HepG2 (cell line): ENCODE measurements around the gene FAM217B. TPM values are rescaled to one million over a fixed set of nuclear protein-coding genes. Genes with fewer than 3 reads are reported as not detected.

Experiments
- ATAC-seq: fragments of 200-7000 bp; cut with Tn5 transposase; 3 replicates; pipeline ENCODE4 v1.9.1; 2020; ENCODE audit warnings: mild to moderate bottlenecking, moderate library complexity
- BruUV-seq: library from RNA; stranded (reverse); fragments of 400-500 nt; replicated peaks from 2 replicates; lab custom pipeline; 2021; lab: Mats Ljungman, UMichigan
- CTCF ChIA-PET: fragments of 300-600 bp; formaldehyde crosslinking; extraction: SDS; loops from one replicate; lab custom pipeline; 2021; ENCODE audit warnings: low total read pairs, inconsistent platforms, low intra/inter-chr PET ratio; lab: Yijun Ruan, JAX
- POLR2A ChIA-PET: fragments of 350-600 bp; sonication (Branson Sonifier 250); formaldehyde crosslinking; loops from one replicate; lab custom pipeline; 2020; ENCODE audit warnings: antibody characterized with exemption, inconsistent platforms; lab: Yijun Ruan, JAX
- DNase-seq: peaks from one replicate; pipeline ENCODE4 v3.0.0-alpha.2; 2015; ENCODE audit warnings: low spot score
- FAIRE-seq: peaks from 3 replicates; lab custom pipeline; 2011; peaks lifted over from hg19 to GRCh38; lab: Jason Lieb, UNC
- H2AFZ ChIP-seq: one replicate; pipeline ENCODE4 v1.6.1; 2011; ENCODE audit warnings: low read length, inconsistent platforms
- H3K27ac ChIP-seq: fragments of 300-600 bp; 3 replicates; pipeline ENCODE4 v1.8.0; 2011; ENCODE audit warnings: mixed run types, mild to moderate bottlenecking, mixed read lengths, low read length, inconsistent platforms; ENCODE audit not compliant: insufficient read depth; ENCODE audit errors: extremely low read length
- H3K27me3 ChIP-seq, 2 experiments: fragments of 200-600 bp in 1 of 2; 2 replicates in 1 of 2; 3 replicates in 1 of 2; pipeline versions ENCODE4 v1.6.0 to v1.8.0; 2011; ENCODE audit warnings: low read length in 2 of 2, mild to moderate bottlenecking in 2 of 2, moderate library complexity in 2 of 2, inconsistent platforms in 1 of 2; ENCODE audit not compliant: insufficient read depth in 2 of 2, control insufficient read depth in 1 of 2
- H3K36me3 ChIP-seq, 2 experiments: fragments of 200-600 bp in 1 of 2; replicated peaks in 1 of 2; 2 replicates in 1 of 2; 3 replicates in 1 of 2; pipeline versions ENCODE4 v1.5.1 to v1.8.0; 2011; ENCODE audit warnings: low read length in 2 of 2, inconsistent platforms in 1 of 2; ENCODE audit not compliant: insufficient read depth in 2 of 2, control insufficient read depth in 1 of 2
- H3K4me1 ChIP-seq: 2 replicates; pipeline ENCODE4 v1.5.1; 2012; ENCODE audit warnings: low read length, inconsistent platforms; ENCODE audit not compliant: insufficient read depth
- H3K4me2 ChIP-seq: 2 replicates; pipeline ENCODE4 v1.6.0; 2011; ENCODE audit warnings: low read depth, low read length, inconsistent platforms
- H3K4me3 ChIP-seq, 3 experiments: fragments of 200-600 bp in 1 of 3; sonication (generic), shearing (Covaris generic) in 1 of 3; replicated peaks in 1 of 3; 2 replicates each; pipeline ENCODE4 v1.5.1; 2011 to 2016; ENCODE audit warnings: low read length in 3 of 3, inconsistent platforms in 2 of 3, low read depth in 2 of 3, mild to moderate bottlenecking in 2 of 3, control low read depth in 1 of 3, mixed read lengths in 1 of 3; ENCODE audit not compliant: insufficient read depth in 1 of 3
- H3K79me2 ChIP-seq: one replicate; pipeline ENCODE4 v1.6.1; 2011; ENCODE audit warnings: low read length, inconsistent platforms; ENCODE audit not compliant: insufficient read depth
- H3K9ac ChIP-seq: 2 replicates; pipeline ENCODE4 v1.6.0; 2011; ENCODE audit warnings: mild to moderate bottlenecking, low read depth, low read length, inconsistent platforms; ENCODE audit not compliant: insufficient read depth
- H3K9me3 ChIP-seq: 2 replicates; pipeline ENCODE4 v1.5.1; 2012; ENCODE audit warnings: mild to moderate bottlenecking, low read length
- H4K20me1 ChIP-seq: 2 replicates; pipeline ENCODE4 v1.6.0; 2011; ENCODE audit warnings: inconsistent platforms, mild to moderate bottlenecking, low read length, moderate library complexity; ENCODE audit not compliant: insufficient read depth
- IRF2 ChIP-seq: IDR thresholded peaks from 2 replicates; pipeline ENCODE4 v1.6.1; 2018; ENCODE audit warnings: missing genetic modification reagents, missing compliant biosample characterization
- MEF2D ChIP-seq: sonication (generic); formaldehyde crosslinking; IDR thresholded peaks from 2 replicates; pipeline ENCODE4 v1.5.1; 2020; ENCODE audit warnings: mild to moderate bottlenecking, missing genetic modification reagents
- MEIS2 ChIP-seq: sonication (generic); formaldehyde crosslinking; IDR thresholded peaks from 2 replicates; pipeline ENCODE4 v1.9.0; 2021; ENCODE audit warnings: mild to moderate bottlenecking, missing genetic modification reagents
- MYC ChIP-seq: sonication (generic); formaldehyde crosslinking; IDR thresholded peaks from 2 replicates; pipeline ENCODE4 v1.9.0; 2021; ENCODE audit warnings: missing genetic modification reagents, borderline replicate concordance
- PAF1 ChIP-seq: IDR thresholded peaks from 2 replicates; pipeline ENCODE4 v1.6.1; 2016; ENCODE audit warnings: missing genetic modification reagents, missing compliant biosample characterization
- PCBP1 ChIP-seq: fragments of 200-400 bp; formaldehyde crosslinking; IDR thresholded peaks from 2 replicates; pipeline ENCODE4 v1.6.1; 2017; ENCODE audit warnings: mild to moderate bottlenecking, low read depth, low read length, borderline replicate concordance
- PITX1 ChIP-seq: sonication (generic); formaldehyde crosslinking; IDR thresholded peaks from 2 replicates; pipeline ENCODE4 v1.5.1; 2020; ENCODE audit warnings: mild to moderate bottlenecking, missing genetic modification reagents
- RORA ChIP-seq: sonication (generic); formaldehyde crosslinking; IDR thresholded peaks from 2 replicates; pipeline ENCODE4 v1.5.0; 2020; ENCODE audit warnings: mild to moderate bottlenecking, missing genetic modification reagents, moderate library complexity
- SIX1 ChIP-seq: sonication (generic); formaldehyde crosslinking; IDR thresholded peaks from 2 replicates; pipeline ENCODE4 v1.4.0; 2020; ENCODE audit warnings: missing genetic modification reagents, borderline replicate concordance
- SOX6 ChIP-seq, 2 experiments: fragments of 450-650 bp in 1 of 2; sonication (generic) in 1 of 2; formaldehyde crosslinking in 1 of 2; IDR thresholded peaks; 2 replicates each; pipeline versions ENCODE4 v1.4.0 to v1.6.1; 2017 to 2020; ENCODE audit warnings: antibody characterized with exemption in 1 of 2, mild to moderate bottlenecking in 1 of 2, missing genetic modification reagents in 1 of 2
- TEAD3 ChIP-seq: optimal IDR thresholded peaks from 2 replicates; pipeline ENCODE3; 2016; ENCODE audit warnings: borderline replicate concordance
- YEATS4 ChIP-seq: sonication (generic); formaldehyde crosslinking; IDR thresholded peaks from 2 replicates; pipeline ENCODE4 v1.4.0; 2020; ENCODE audit warnings: missing genetic modification reagents, borderline replicate concordance
- ZNF136 ChIP-seq: sonication (generic); formaldehyde crosslinking; IDR thresholded peaks from 2 replicates; pipeline ENCODE4 v1.8.1; 2022; ENCODE audit warnings: low read depth, mild to moderate bottlenecking, moderate library complexity, missing genetic modification reagents
- ZNF296 ChIP-seq: sonication (generic); formaldehyde crosslinking; conservative IDR thresholded peaks from 2 replicates; pipeline ENCODE4 v1.5.0; 2020; ENCODE audit warnings: mild to moderate bottlenecking, missing genetic modification reagents
- ZNF660 ChIP-seq: sonication (generic); formaldehyde crosslinking; IDR thresholded peaks from 2 replicates; pipeline ENCODE4 v1.5.1; 2020; ENCODE audit warnings: mild to moderate bottlenecking, low read depth, missing genetic modification reagents, borderline replicate concordance
- ZNF878 ChIP-seq: sonication (generic); formaldehyde crosslinking; IDR thresholded peaks from 2 replicates; pipeline ENCODE4 v1.8.1; 2023; ENCODE audit warnings: mild to moderate bottlenecking, missing genetic modification reagents, moderate library complexity
- ZSCAN20 ChIP-seq: sonication (generic); formaldehyde crosslinking; IDR thresholded peaks from 2 replicates; pipeline ENCODE4 v1.4.0; 2020; ENCODE audit warnings: missing genetic modification reagents, mild to moderate bottlenecking, borderline replicate concordance
- WGBS: methylation state at CpG from one replicate; pipeline ENCODE4 v1.1.6; 2017; ENCODE audit warnings: low lambda C conversion rate; 5-methylcytosine and 5-hydroxymethylcytosine counted together
- in situ Hi-C: cut with HindIII; loops from 2 replicates; pipeline ENCODE4 v1.10.0; 2017; ENCODE audit warnings: low pct_unique_long_range_greater_than_20kb; ENCODE audit not compliant: extremely low pct_ligation_motif_present
- intact Hi-C: fragments of 100-400 bp; cut with micrococcal nuclease; formaldehyde crosslinking; loops from one replicate; pipeline ENCODE4 v1.10.0; 2022; ENCODE audit not compliant: unreplicated experiment
- polyA plus RNA-seq, 8 experiments: library from polyadenylated mRNA; depleted of rRNA in 3 of 8; stranded (reverse) in 7 of 8; unstranded in 1 of 8; fragments of >200 nt; fragmentation: Illumina TruSeq in 4 of 8; extraction: Trizol in 4 of 8; gene quantifications; 2 replicates each; pipeline versions ENCODE4 v1.2.1 to v1.2.3, GENCODE V29; 2011 to 2016; ENCODE audit warnings: low read depth in 4 of 8, missing spikeins in 1 of 8, mixed read lengths in 1 of 8; ENCODE audit not compliant: insufficient read depth in 1 of 8
- total RNA-seq, 5 experiments: library from RNA; depleted of rRNA; stranded (reverse); fragments of >200 nt; fragmentation: Illumina TruSeq; extraction: Trizol; gene quantifications; 2 replicates each; pipeline ENCODE4 v1.2.3, GENCODE V29; 2016; ENCODE audit warnings: low read depth in 1 of 5
- TF ChIP-seq, protein P1 (sequence below): sonication (generic); formaldehyde crosslinking; conservative IDR thresholded peaks from 2 replicates; pipeline ENCODE4 v1.8.0; 2022; ENCODE audit warnings: low read depth, missing genetic modification reagents
- TF ChIP-seq, protein P2 (sequence below): sonication (generic); formaldehyde crosslinking; IDR thresholded peaks from 2 replicates; pipeline ENCODE4 v1.4.0; 2020; ENCODE audit warnings: mild to moderate bottlenecking, missing genetic modification reagents
- TF ChIP-seq, protein P3 (sequence below): sonication (generic); formaldehyde crosslinking; IDR thresholded peaks from 2 replicates; pipeline ENCODE4 v1.4.0; 2020; ENCODE audit warnings: missing genetic modification reagents, borderline replicate concordance

Gene FAM217B
- total and polyA plus RNA-seq, 2 of the 13 experiments (the other 11 are each of a cell fraction or from before 2014, with no cell fraction given) = 11.1 to 14.3 TPM

DNA sequence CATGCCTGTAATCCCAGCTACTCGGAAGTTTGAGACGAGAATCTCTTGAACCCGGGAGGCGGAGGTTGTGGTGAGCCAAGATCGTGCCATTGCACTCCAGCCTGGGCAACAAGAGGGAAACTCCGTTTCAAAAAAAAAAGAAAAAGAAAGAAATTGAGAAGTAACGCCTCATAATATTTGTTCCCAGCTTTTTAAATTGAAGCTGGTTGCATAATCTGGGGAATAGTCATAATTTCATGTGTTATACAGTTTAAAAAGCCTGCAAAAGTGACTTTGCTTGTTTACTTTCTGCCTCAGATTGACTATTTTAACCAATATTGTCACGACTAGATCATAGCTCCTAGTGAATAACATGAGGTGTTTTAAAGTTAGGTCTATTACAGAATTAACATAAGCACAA, 7.2 kb downstream of the FAM217B start:
- TF ChIP-seq MEIS2 (no peak), ZNF136 (CRISPR knock-in tag) (no peak), PITX1 (CRISPR knock-in tag) (no peak), ZNF296 (CRISPR knock-in tag) (no peak), ZSCAN20 (no peak), MYC (no peak), SOX6 (IDR thresholded peaks at IDR 0.05) (no peak), SOX6 (CRISPR knock-in tag; IDR thresholded peaks at IDR 0.05) (no peak), YEATS4 (CRISPR knock-in tag) (no peak), ZNF878 (CRISPR knock-in tag) (no peak), PCBP1 (no peak), RORA (no peak), MEF2D (CRISPR knock-in tag) (no peak), PAF1 (CRISPR knock-in tag) (no peak), IRF2 (CRISPR knock-in tag) (no peak), ZNF660 (CRISPR knock-in tag) (no peak), SIX1 (CRISPR knock-in tag) (no peak), TEAD3 (CRISPR knock-in tag) (no peak)
- TF ChIP-seq, protein P1, sequence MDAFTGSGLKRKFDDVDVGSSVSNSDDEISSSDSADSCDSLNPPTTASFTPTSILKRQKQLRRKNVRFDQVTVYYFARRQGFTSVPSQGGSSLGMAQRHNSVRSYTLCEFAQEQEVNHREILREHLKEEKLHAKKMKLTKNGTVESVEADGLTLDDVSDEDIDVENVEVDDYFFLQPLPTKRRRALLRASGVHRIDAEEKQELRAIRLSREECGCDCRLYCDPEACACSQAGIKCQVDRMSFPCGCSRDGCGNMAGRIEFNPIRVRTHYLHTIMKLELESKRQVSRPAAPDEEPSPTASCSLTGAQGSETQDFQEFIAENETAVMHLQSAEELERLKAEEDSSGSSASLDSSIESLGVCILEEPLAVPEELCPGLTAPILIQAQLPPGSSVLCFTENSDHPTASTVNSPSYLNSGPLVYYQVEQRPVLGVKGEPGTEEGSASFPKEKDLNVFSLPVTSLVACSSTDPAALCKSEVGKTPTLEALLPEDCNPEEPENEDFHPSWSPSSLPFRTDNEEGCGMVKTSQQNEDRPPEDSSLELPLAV = no peak
- TF ChIP-seq, protein P2, sequence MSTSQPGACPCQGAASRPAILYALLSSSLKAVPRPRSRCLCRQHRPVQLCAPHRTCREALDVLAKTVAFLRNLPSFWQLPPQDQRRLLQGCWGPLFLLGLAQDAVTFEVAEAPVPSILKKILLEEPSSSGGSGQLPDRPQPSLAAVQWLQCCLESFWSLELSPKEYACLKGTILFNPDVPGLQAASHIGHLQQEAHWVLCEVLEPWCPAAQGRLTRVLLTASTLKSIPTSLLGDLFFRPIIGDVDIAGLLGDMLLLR = no peak
- TF ChIP-seq, protein P3, sequence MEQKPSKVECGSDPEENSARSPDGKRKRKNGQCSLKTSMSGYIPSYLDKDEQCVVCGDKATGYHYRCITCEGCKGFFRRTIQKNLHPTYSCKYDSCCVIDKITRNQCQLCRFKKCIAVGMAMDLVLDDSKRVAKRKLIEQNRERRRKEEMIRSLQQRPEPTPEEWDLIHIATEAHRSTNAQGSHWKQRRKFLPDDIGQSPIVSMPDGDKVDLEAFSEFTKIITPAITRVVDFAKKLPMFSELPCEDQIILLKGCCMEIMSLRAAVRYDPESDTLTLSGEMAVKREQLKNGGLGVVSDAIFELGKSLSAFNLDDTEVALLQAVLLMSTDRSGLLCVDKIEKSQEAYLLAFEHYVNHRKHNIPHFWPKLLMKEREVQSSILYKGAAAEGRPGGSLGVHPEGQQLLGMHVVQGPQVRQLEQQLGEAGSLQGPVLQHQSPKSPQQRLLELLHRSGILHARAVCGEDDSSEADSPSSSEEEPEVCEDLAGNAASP (CRISPR knock-in tag) = no peak

More for the DNA sequence above, 7.2 kb downstream of the FAM217B start:
- intact Hi-C loops = no loop called here
- Histone ChIP-seq H3K9ac (no peak overlapping the region), H3K4me2 (no peak overlapping the region), H3K36me3 (peaks cover 8 to 17% of the 10 kb centered on the region in 2 experiments; a peak in 4 of 5 replicates), H4K20me1 (no peaks in the 10 kb centered on the region), H3K9me3 (no peaks in the 10 kb centered on the region), H3K27me3 (no peaks in the 10 kb centered on the region), H3K27ac (no peak overlapping the region), H3K79me2 (no peaks in the 10 kb centered on the region), H3K4me3 (no peak overlapping the region), H2AFZ (no peak overlapping the region), H3K4me1 (no peaks in the 10 kb centered on the region)
- WGBS = 94% methylated on average over 8 of the region's 8 CpGs
- ChIA-PET CTCF (no interaction called here), POLR2A (no interaction called here)
- BruUV-seq = no TSS peak
- in situ Hi-C loops = no loop called here
- no peak for ATAC-seq
- DNase-seq = no peak
- no peak for FAIRE-seq
